IMR-90 (cell line): ENCODE results near the gene RGS9. TPM values are rescaled to one million over a fixed set of nuclear protein-coding genes. Genes with fewer than 3 reads are reported as not detected.

Experiments
- ATAC-seq: fragments of 200-7000 bp; cut with Tn5 transposase; 2 replicates; pipeline ENCODE4 v1.9.1; 2020; ENCODE audit warnings: low read depth, mild to moderate bottlenecking, moderate library complexity
- BruUV-seq: library from RNA; stranded (reverse); fragments of 400-500 nt; replicated peaks from 2 replicates; lab custom pipeline; 2021; lab: Mats Ljungman, UMichigan
- CTCF ChIA-PET: fragments of 300-600 bp; formaldehyde crosslinking; extraction: SDS; loops from one replicate; lab custom pipeline; 2021; ENCODE audit warnings: antibody characterized with exemption; lab: Yijun Ruan, JAX
- POLR2A ChIA-PET: fragments of 300-600 bp; sonication (Branson Sonifier 250); formaldehyde crosslinking; loops from one replicate; lab custom pipeline; 2022; ENCODE audit warnings: antibody characterized with exemption; ENCODE audit not compliant: unreplicated experiment; lab: Charles Lee
- DNase-seq: peaks from one replicate; pipeline ENCODE4 v3.0.0; 2013
- H2AFZ ChIP-seq: replicated peaks from 2 replicates; pipeline ENCODE3; 2013; ENCODE audit warnings: low read length, mild to moderate bottlenecking; ENCODE audit not compliant: poor library complexity
- H2AK5ac ChIP-seq: 2 replicates; pipeline ENCODE4 v1.6.1; 2013; ENCODE audit warnings: low read depth, low read length, inconsistent platforms
- H2AK9ac ChIP-seq: replicated peaks from 2 replicates; pipeline ENCODE3; 2013; ENCODE audit warnings: mild to moderate bottlenecking, low read depth, low read length, moderate library complexity; ENCODE audit not compliant: poor library complexity
- H2BK120ac ChIP-seq: 2 replicates; pipeline ENCODE4 v1.6.1; 2013; ENCODE audit warnings: low read depth, low read length, inconsistent platforms
- H2BK15ac ChIP-seq: 3 replicates; pipeline ENCODE4 v1.6.1; 2013; ENCODE audit warnings: low read depth, low read length, inconsistent platforms
- H2BK20ac ChIP-seq: 2 replicates; pipeline ENCODE4 v1.6.1; 2013; ENCODE audit warnings: low read depth, mild to moderate bottlenecking, inconsistent platforms, low read length, moderate library complexity
- H2BK5ac ChIP-seq: 2 replicates; pipeline ENCODE4 v1.6.1; 2013; ENCODE audit warnings: mild to moderate bottlenecking, low read depth, low read length, inconsistent platforms; ENCODE audit not compliant: poor library complexity, severe bottlenecking
- H3K14ac ChIP-seq: replicated peaks from 2 replicates; pipeline ENCODE4 v1.6.1; 2013; ENCODE audit warnings: low read depth, low read length, inconsistent platforms
- H3K18ac ChIP-seq: 2 replicates; pipeline ENCODE4 v1.6.1; 2013; ENCODE audit warnings: low read depth, low read length, control low read depth
- H3K23ac ChIP-seq: 2 replicates; pipeline ENCODE4 v1.6.1; 2013; ENCODE audit warnings: low read depth, low read length, inconsistent platforms
- H3K27ac ChIP-seq: 2 replicates; pipeline ENCODE4 v1.5.1; 2013; ENCODE audit warnings: mild to moderate bottlenecking, control low read depth, low read length; ENCODE audit not compliant: insufficient read depth
- H3K27me3 ChIP-seq: 2 replicates; pipeline ENCODE4 v1.6.1; 2013; ENCODE audit warnings: low read length; ENCODE audit not compliant: control insufficient read depth, insufficient read depth
- H3K36me3 ChIP-seq: 2 replicates; pipeline ENCODE4 v1.6.1; 2013; ENCODE audit warnings: low read length, mixed read lengths; ENCODE audit not compliant: control insufficient read depth, insufficient read depth
- H3K4ac ChIP-seq: 2 replicates; pipeline ENCODE4 v1.6.1; 2013; ENCODE audit warnings: low read depth, low read length, inconsistent platforms
- H3K4me1 ChIP-seq: 2 replicates; pipeline ENCODE4 v1.6.1; 2013; ENCODE audit warnings: low read length, mixed read lengths; ENCODE audit not compliant: control insufficient read depth, insufficient read depth
- H3K4me2 ChIP-seq: 2 replicates; pipeline ENCODE4 v1.6.1; 2013; ENCODE audit warnings: low read depth, mild to moderate bottlenecking, control low read depth, low read length, moderate library complexity
- H3K4me3 ChIP-seq: 2 replicates; pipeline ENCODE4 v1.5.1; 2013; ENCODE audit warnings: low read depth, mild to moderate bottlenecking, control low read depth, low read length, moderate library complexity; ENCODE audit not compliant: insufficient read depth
- H3K56ac ChIP-seq: 2 replicates; pipeline ENCODE4 v1.6.1; 2013; ENCODE audit warnings: low read length, inconsistent platforms; ENCODE audit not compliant: insufficient read depth; ENCODE audit errors: extremely low read depth
- H3K79me1 ChIP-seq, 2 experiments: 2 replicates each; pipeline ENCODE4 v1.6.1; 2013; ENCODE audit warnings: low read length in 2 of 2, inconsistent platforms in 1 of 2, low read depth in 1 of 2
- H3K9ac ChIP-seq: 2 replicates; pipeline ENCODE4 v1.6.1; 2013; ENCODE audit warnings: low read depth, low read length, control low read depth
- H3K9me1 ChIP-seq: 2 replicates; pipeline ENCODE4 v1.6.1; 2013; ENCODE audit warnings: low read length, inconsistent platforms; ENCODE audit not compliant: insufficient read depth
- H3K9me3 ChIP-seq: 2 replicates; pipeline ENCODE4 v1.6.1; 2013; ENCODE audit warnings: low read length; ENCODE audit not compliant: control insufficient read depth, insufficient read depth
- H4K20me1 ChIP-seq: 2 replicates; pipeline ENCODE4 v1.6.1; 2013; ENCODE audit warnings: low read length, inconsistent platforms; ENCODE audit not compliant: insufficient read depth
- H4K5ac ChIP-seq: 2 replicates; pipeline ENCODE4 v1.6.1; 2013; ENCODE audit warnings: mild to moderate bottlenecking, low read depth, low read length, control low read depth
- H4K8ac ChIP-seq, 2 experiments: 2 replicates each; pipeline ENCODE4 v1.6.1; 2013; ENCODE audit warnings: low read depth in 2 of 2, low read length in 2 of 2, control low read depth in 1 of 2, inconsistent platforms in 1 of 2
- H4K91ac ChIP-seq: 2 replicates; pipeline ENCODE4 v1.6.1; 2013; ENCODE audit warnings: low read depth, low read length, inconsistent platforms; ENCODE audit not compliant: insufficient read depth
- BHLHE40 ChIP-seq: fragments of 150-350 bp; IDR thresholded peaks from 2 replicates; pipeline ENCODE4 v1.6.1; 2016; ENCODE audit warnings: mild to moderate bottlenecking, low read depth, low read length
- CEBPB ChIP-seq: IDR thresholded peaks from 2 replicates; pipeline ENCODE4 v1.6.1; 2012; ENCODE audit warnings: low read depth, low read length, improper control_type of control experiment
- CHD1 ChIP-seq: IDR thresholded peaks from 2 replicates; pipeline ENCODE4 v1.6.1; 2012; ENCODE audit warnings: low read depth, low read length, improper control_type of control experiment
- FOS ChIP-seq: fragments of 150-350 bp; IDR thresholded peaks from 2 replicates; pipeline ENCODE4 v1.6.1; 2016; ENCODE audit warnings: low read depth, low read length
- MAFK ChIP-seq: IDR thresholded peaks from 2 replicates; pipeline ENCODE4 v1.6.1; 2012; ENCODE audit warnings: low read depth, low read length, improper control_type of control experiment
- MAZ ChIP-seq: IDR thresholded peaks from 2 replicates; pipeline ENCODE4 v1.6.1; 2012; ENCODE audit warnings: low read depth, mild to moderate bottlenecking, low read length, improper control_type of control experiment, moderate library complexity, borderline replicate concordance
- MXI1 ChIP-seq: IDR thresholded peaks from 2 replicates; pipeline ENCODE4 v1.6.1; 2012; ENCODE audit warnings: low read depth, mild to moderate bottlenecking, low read length, moderate library complexity, borderline replicate concordance
- NFE2L2 ChIP-seq: fragments of 150-350 bp; IDR thresholded peaks from 2 replicates; pipeline ENCODE4 v1.6.1; 2016; ENCODE audit warnings: low read depth, mild to moderate bottlenecking, low read length
- POLR2A ChIP-seq: IDR thresholded peaks from 2 replicates; pipeline ENCODE4 v1.6.1; 2012; ENCODE audit warnings: mild to moderate bottlenecking, low read depth, low read length
- RAD21 ChIP-seq: IDR thresholded peaks from 2 replicates; pipeline ENCODE4 v1.6.1; 2012; ENCODE audit warnings: low read length, improper control_type of control experiment
- RCOR1 ChIP-seq: IDR thresholded peaks from 2 replicates; pipeline ENCODE4 v1.6.1; 2012; ENCODE audit warnings: mild to moderate bottlenecking, low read length, improper control_type of control experiment; ENCODE audit not compliant: insufficient replicate concordance
- RFX5 ChIP-seq: IDR thresholded peaks from 2 replicates; pipeline ENCODE4 v1.8.0; 2012; ENCODE audit warnings: low read depth, mild to moderate bottlenecking, low read length, moderate library complexity
- SMC3 ChIP-seq: fragments of 150-350 bp; IDR thresholded peaks from 2 replicates; pipeline ENCODE4 v1.6.1; 2016; ENCODE audit warnings: low read depth, mild to moderate bottlenecking, antibody characterized with exemption, low read length, moderate library complexity
- WGBS, 2 experiments: methylation state at CpG; one replicate each; pipeline versions ENCODE4 v1.1.5 to v1.1.7; 2013; ENCODE audit warnings: missing lambda C conversion rate in 2 of 2; ENCODE audit not compliant: insufficient read length in 1 of 2; ENCODE audit errors: extremely low coverage in 2 of 2; 5-methylcytosine and 5-hydroxymethylcytosine counted together
- dilution Hi-C: fragments of 300-500 bp; cut with HindIII; formaldehyde crosslinking; loops from one replicate; pipeline ENCODE4 v1.14.3; 2018; ENCODE audit warnings: low sequenced_read_pairs; ENCODE audit not compliant: unreplicated experiment
- in situ Hi-C: fragments of 300-500 bp; cut with MboI; formaldehyde crosslinking; loops from 3 replicates; pipeline ENCODE4 v1.14.3; 2019; ENCODE audit warnings: low sequenced_read_pairs, inconsistent platforms, mixed read lengths
- intact Hi-C: fragments of 100-400 bp; cut with micrococcal nuclease; formaldehyde crosslinking; loops from 2 replicates; pipeline ENCODE4 v1.10.0; 2022
- polyA plus RNA-seq, 3 experiments: library from polyadenylated mRNA; depleted of rRNA; stranded (reverse); fragments of >200 nt; gene quantifications; 2 replicates each; pipeline ENCODE4 v1.2.3, GENCODE V29; 2012; ENCODE audit warnings: low replicate concordance in 1 of 3
- total RNA-seq: library from RNA; depleted of rRNA; stranded (reverse); fragments of >200 nt; gene quantifications from 2 replicates; pipeline ENCODE4 v1.2.3, GENCODE V29; 2012
- TF ChIP-seq, protein P1 (sequence below): fragments of 150-350 bp; IDR thresholded peaks from 2 replicates; pipeline ENCODE4 v1.6.1; 2016; ENCODE audit warnings: low read depth, mild to moderate bottlenecking, low read length, moderate library complexity, borderline replicate concordance
- TF ChIP-seq, protein P2 (sequence below): fragments of 150-350 bp; IDR thresholded peaks from 2 replicates; pipeline ENCODE4 v1.6.1; 2017; ENCODE audit warnings: mild to moderate bottlenecking, antibody characterized with exemption, low read length, low read depth
- TF ChIP-seq, protein P3 (sequence below): conservative IDR thresholded peaks from 2 replicates; pipeline ENCODE4 v1.5.1; 2012; ENCODE audit warnings: mild to moderate bottlenecking, low read depth, low read length, improper control_type of control experiment

The RGS9 gene
- total and polyA plus RNA-seq, 2 of the 4 experiments (the other 2 are of a cell fraction): 0.90 to 1.1 TPM

DNA sequence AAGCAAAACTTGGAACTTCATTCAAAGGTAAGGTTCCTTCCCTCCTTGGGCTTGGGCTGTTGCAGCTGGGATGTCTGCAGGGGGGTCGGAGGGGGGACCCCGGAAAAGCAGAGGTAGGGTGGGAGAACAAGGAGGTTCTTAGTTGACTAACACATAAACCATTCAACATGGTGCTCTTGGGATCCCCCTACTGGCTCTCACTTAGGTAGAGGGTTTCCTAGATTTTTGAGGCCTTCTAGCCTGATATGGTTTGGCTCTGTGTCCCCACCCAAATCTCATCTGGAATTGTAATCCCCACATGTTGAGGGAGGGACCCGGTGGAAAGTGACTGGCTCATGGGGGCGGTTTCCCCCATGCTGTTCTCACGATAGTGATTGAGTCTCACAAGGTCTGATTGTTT, 93.9 kb downstream of the RGS9 start:
- intact Hi-C loops: loop anchor here (1.0 to 10.0 kb wide), 5 partner anchors 48 to 1674 kb away; no protein-coding TSS in a partner anchor
- no CpG with 5 or more reads among the region's 5 CpGs for WGBS, 2 experiments
- POLR2A ChIA-PET: no interaction called here

More for the DNA sequence above, 93.9 kb downstream of the RGS9 start:
- H2AK5ac ChIP-seq: no peak overlapping the region
- no peak overlapping the region for H2BK20ac ChIP-seq
- no peak overlapping the region for H3K4me2 ChIP-seq
- H3K27ac ChIP-seq: no peak overlapping the region
- peaks cover 2% of the 10 kb centered on the region; the same call in 1 of the 2 replicates for H3K4me1 ChIP-seq
- H3K36me3 ChIP-seq: no peaks in the 10 kb centered on the region
- no peak overlapping the region for H2BK15ac ChIP-seq
- H3K9me3 ChIP-seq: no peaks in the 10 kb centered on the region
- H4K8ac ChIP-seq: no peak overlapping the region
- no TSS peak for BruUV-seq
- no peak for DNase-seq
- TF ChIP-seq, protein P1, sequence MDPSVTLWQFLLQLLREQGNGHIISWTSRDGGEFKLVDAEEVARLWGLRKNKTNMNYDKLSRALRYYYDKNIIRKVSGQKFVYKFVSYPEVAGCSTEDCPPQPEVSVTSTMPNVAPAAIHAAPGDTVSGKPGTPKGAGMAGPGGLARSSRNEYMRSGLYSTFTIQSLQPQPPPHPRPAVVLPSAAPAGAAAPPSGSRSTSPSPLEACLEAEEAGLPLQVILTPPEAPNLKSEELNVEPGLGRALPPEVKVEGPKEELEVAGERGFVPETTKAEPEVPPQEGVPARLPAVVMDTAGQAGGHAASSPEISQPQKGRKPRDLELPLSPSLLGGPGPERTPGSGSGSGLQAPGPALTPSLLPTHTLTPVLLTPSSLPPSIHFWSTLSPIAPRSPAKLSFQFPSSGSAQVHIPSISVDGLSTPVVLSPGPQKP: no peak
- TF ChIP-seq, protein P2, sequence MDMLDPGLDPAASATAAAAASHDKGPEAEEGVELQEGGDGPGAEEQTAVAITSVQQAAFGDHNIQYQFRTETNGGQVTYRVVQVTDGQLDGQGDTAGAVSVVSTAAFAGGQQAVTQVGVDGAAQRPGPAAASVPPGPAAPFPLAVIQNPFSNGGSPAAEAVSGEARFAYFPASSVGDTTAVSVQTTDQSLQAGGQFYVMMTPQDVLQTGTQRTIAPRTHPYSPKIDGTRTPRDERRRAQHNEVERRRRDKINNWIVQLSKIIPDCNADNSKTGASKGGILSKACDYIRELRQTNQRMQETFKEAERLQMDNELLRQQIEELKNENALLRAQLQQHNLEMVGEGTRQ: no peak
- TF ChIP-seq CHD1: no peak
- no peak for TF ChIP-seq FOS
- TF ChIP-seq RFX5: no peak
- no peak for TF ChIP-seq MAFK
- no peak for TF ChIP-seq NFE2L2
- no peak for TF ChIP-seq CEBPB
- TF ChIP-seq MXI1: no peak
- TF ChIP-seq RAD21: no peak
- TF ChIP-seq BHLHE40: no peak
- TF ChIP-seq POLR2A: no peak
- TF ChIP-seq, protein P3, sequence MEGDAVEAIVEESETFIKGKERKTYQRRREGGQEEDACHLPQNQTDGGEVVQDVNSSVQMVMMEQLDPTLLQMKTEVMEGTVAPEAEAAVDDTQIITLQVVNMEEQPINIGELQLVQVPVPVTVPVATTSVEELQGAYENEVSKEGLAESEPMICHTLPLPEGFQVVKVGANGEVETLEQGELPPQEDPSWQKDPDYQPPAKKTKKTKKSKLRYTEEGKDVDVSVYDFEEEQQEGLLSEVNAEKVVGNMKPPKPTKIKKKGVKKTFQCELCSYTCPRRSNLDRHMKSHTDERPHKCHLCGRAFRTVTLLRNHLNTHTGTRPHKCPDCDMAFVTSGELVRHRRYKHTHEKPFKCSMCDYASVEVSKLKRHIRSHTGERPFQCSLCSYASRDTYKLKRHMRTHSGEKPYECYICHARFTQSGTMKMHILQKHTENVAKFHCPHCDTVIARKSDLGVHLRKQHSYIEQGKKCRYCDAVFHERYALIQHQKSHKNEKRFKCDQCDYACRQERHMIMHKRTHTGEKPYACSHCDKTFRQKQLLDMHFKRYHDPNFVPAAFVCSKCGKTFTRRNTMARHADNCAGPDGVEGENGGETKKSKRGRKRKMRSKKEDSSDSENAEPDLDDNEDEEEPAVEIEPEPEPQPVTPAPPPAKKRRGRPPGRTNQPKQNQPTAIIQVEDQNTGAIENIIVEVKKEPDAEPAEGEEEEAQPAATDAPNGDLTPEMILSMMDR: no peak
- no peak for TF ChIP-seq RCOR1
- no peak for TF ChIP-seq SMC3
- no peak for TF ChIP-seq MAZ
- H3K56ac ChIP-seq: no peak overlapping the region
- no peak overlapping the region for H3K9ac ChIP-seq
- peak; percentile 13; the same call in 1 of the 2 replicates for ATAC-seq
- no peak overlapping the region for H2AFZ ChIP-seq
- dilution Hi-C loops (no loop called here), in situ Hi-C loops (loop anchor here (5.0 to 25.0 kb wide), 2 partner anchors 936 to 1431 kb away; no protein-coding TSS in a partner anchor)
- H4K5ac ChIP-seq: no peak overlapping the region
- no peak overlapping the region for H2BK120ac ChIP-seq
- 0 out of 2 replicates have a peak, but pooled peaks cover 3% of the 10 kb centered on the region for H3K9me1 ChIP-seq
- no peak overlapping the region for H3K18ac ChIP-seq
- peaks cover 3% of the 10 kb centered on the region; the same call in 1 of the 2 replicates for H3K27me3 ChIP-seq
- H4K91ac ChIP-seq: no peak overlapping the region
- H3K23ac ChIP-seq: no peak overlapping the region
- H2BK5ac ChIP-seq: no peak overlapping the region
- no peaks in the 10 kb centered on the region for H4K20me1 ChIP-seq
- no peak overlapping the region for H3K4me3 ChIP-seq
- no peak overlapping the region for H3K4ac ChIP-seq
- H2AK9ac ChIP-seq: no peak overlapping the region
- no peak overlapping the region for H3K14ac ChIP-seq
- H3K79me1 ChIP-seq: no peaks in the 10 kb centered on the region
- CTCF ChIA-PET: interaction anchor here (0.5 to 0.9 kb wide), 4 partner anchors 29 to 935 kb away, joined by 3 read pairs; no protein-coding TSS in a partner anchor
